Calu3 (cell line): ENCODE results near the gene FHIP1B. TPM values are rescaled to one million over a fixed set of nuclear protein-coding genes. Genes with fewer than 3 reads are reported as not detected.
"Not testable (repeated sequence)": the region's sequence is repeated elsewhere in the genome, so short reads cannot be mapped to it uniquely, and the experiment has no call there.

Source experiments
- Bru-seq: library from RNA; stranded (reverse); fragments of 400-500 nt; gene quantifications from one replicate; lab custom pipeline; 2021; lab: Mats Ljungman, UMichigan
- BruChase-seq, 2 experiments: library from RNA; stranded (reverse); fragments of 400-500 nt; gene quantifications; one replicate each; lab custom pipeline; 2021; lab: Mats Ljungman, UMichigan
- BruUV-seq: library from RNA; stranded (reverse); fragments of 400-500 nt; replicated peaks from 2 replicates; lab custom pipeline; 2021; lab: Mats Ljungman, UMichigan
- CTCF ChIA-PET: fragments of 300-600 bp; sonication (Branson Sonifier 250); formaldehyde crosslinking; loops from one replicate; lab custom pipeline; 2022; ENCODE audit warnings: antibody characterized with exemption; lab: Charles Lee
- DNase-seq: peaks from one replicate; pipeline ENCODE4 v3.0.0; 2022
- H3K27ac Mint-ChIP-seq: one replicate; pipeline ENCODE4 v1.8.0; 2022; ENCODE audit warnings: mixed read lengths; ENCODE audit not compliant: unreplicated experiment
- H3K27me3 Mint-ChIP-seq: one replicate; pipeline ENCODE4 v1.8.0; 2022; ENCODE audit warnings: mixed read lengths; ENCODE audit not compliant: unreplicated experiment
- H3K36me3 Mint-ChIP-seq: one replicate; pipeline ENCODE4 v1.8.0; 2022; ENCODE audit warnings: mild to moderate bottlenecking, moderate library complexity, mixed read lengths; ENCODE audit not compliant: insufficient read depth, unreplicated experiment
- H3K4me1 Mint-ChIP-seq: one replicate; pipeline ENCODE4 v1.8.0; 2022; ENCODE audit warnings: mild to moderate bottlenecking, low read depth, mixed read lengths; ENCODE audit not compliant: unreplicated experiment
- H3K4me3 Mint-ChIP-seq: one replicate; pipeline ENCODE4 v1.8.0; 2022; ENCODE audit warnings: mild to moderate bottlenecking, low read depth, moderate library complexity, mixed read lengths; ENCODE audit not compliant: unreplicated experiment
- H3K9me3 Mint-ChIP-seq: one replicate; pipeline ENCODE4 v1.8.0; 2022; ENCODE audit warnings: low read depth, mixed read lengths; ENCODE audit not compliant: unreplicated experiment
- intact Hi-C: fragments of 100-400 bp; cut with micrococcal nuclease; formaldehyde crosslinking; loops from one replicate; pipeline ENCODE4 v1.10.0; 2022; ENCODE audit not compliant: unreplicated experiment
- long read RNA-seq: library from polyadenylated mRNA; stranded (forward); transcript quantifications from one replicate; pipeline ENCODE4 v2.0.0, GENCODE V29; 2022
- total RNA-seq: library from RNA; stranded (reverse); gene quantifications from 2 replicates; pipeline ENCODE4 v1.2.3, GENCODE V29; 2022
- TF ChIP-seq, protein P1 (sequence below): fragments of 200-600 bp; IDR thresholded peaks from one replicate; pipeline ENCODE4 v1.8.0; 2022; ENCODE audit warnings: antibody characterized with exemption; ENCODE audit not compliant: unreplicated experiment

The FHIP1B gene
- total RNA-seq = 39.7 and 43.9 TPM in 2 replicates
- percentile 81 among the genes with signal in this experiment for Bru-seq, nascent RNA
- BruChase-seq, experiment 1, labeled RNA remaining after a 6-hour chase = percentile 70 among the genes with signal in this experiment
- BruChase-seq, experiment 2, labeled RNA remaining after a 2-hour chase = percentile 82 among the genes with signal in this experiment
- long read RNA-seq, transcript FAM160A2-202 (12 exons, 3,354 nt) = major isoform, 8 of 27 reads
- long read RNA-seq, transcript FAM160A2-201 (12 exons, 3,481 nt) = minor isoform, 5 of 27 reads
- long read RNA-seq, partial matches to known transcripts = 2 of 27 reads
- long read RNA-seq, other reads (novel, unspliced or antisense) = 10 of 27 reads

DNA sequence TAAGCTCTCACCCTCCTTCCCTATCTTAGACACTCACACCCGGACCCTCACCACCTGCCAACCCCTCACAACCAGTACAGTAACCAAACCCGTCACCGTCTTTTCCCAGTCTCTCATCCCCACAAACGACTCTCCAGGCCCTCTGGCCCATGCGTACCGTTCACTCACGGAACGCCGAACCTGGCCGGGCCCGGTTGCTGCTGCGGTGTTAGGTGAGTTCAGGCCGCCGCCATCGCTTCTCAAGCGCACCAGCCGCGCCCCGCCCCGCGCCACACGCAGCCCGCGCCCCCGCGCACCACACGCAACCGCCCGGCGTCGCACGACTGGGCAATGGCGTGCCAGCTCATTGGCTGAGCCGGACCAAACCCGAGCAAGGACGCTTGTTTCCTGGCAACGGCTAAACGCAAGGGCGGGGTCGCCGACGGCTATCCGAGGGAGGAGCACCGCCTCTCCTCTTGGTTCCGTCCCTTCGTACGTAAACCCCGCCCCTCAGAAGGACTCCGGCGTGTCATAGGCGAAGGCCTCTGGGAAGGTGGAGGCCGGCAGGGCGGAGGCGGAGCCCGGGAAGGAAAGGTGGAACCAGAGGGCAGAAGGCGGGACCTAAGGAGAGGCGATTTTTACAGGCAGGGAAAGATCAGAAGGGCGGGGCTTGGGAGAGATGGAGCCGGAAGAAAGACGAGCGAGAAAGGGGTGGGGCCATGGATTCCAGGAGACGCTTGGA lies at the start of gene FHIP1B:
Gene FHIP1B (minus strand): TSS at position 250 of the 721 bp plus-strand sequence. CDS start 10,120 bp downstream, outside the sequence.
- Mint-ChIP-seq H3K27me3 (no peaks in the 10 kb centered on the region), H3K27ac (peak within 1 kb of the TSS; percentile 93), H3K4me3 (peak within 1 kb of the TSS; percentile 95), H3K36me3 (peaks cover 23% of the 10 kb centered on the region), H3K9me3 (no peaks in the 10 kb centered on the region), H3K4me1 (peaks cover 33% of the 10 kb centered on the region)
- TF ChIP-seq, protein P1, sequence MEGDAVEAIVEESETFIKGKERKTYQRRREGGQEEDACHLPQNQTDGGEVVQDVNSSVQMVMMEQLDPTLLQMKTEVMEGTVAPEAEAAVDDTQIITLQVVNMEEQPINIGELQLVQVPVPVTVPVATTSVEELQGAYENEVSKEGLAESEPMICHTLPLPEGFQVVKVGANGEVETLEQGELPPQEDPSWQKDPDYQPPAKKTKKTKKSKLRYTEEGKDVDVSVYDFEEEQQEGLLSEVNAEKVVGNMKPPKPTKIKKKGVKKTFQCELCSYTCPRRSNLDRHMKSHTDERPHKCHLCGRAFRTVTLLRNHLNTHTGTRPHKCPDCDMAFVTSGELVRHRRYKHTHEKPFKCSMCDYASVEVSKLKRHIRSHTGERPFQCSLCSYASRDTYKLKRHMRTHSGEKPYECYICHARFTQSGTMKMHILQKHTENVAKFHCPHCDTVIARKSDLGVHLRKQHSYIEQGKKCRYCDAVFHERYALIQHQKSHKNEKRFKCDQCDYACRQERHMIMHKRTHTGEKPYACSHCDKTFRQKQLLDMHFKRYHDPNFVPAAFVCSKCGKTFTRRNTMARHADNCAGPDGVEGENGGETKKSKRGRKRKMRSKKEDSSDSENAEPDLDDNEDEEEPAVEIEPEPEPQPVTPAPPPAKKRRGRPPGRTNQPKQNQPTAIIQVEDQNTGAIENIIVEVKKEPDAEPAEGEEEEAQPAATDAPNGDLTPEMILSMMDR = no peak
- intact Hi-C loops = loop anchor here (2.0 kb wide), 1 partner anchor 86 kb away; the partner anchor contains the start of gene CAVIN3
- peak; percentile 99 for DNase-seq
- CTCF ChIA-PET = interaction anchor here (0.7 to 1.8 kb wide), 4 partner anchors 17 to 1186 kb away, joined by 3 to 8 read pairs (median 3); no protein-coding TSS in a partner anchor
- no TSS peak for BruUV-seq

GRCh38 chr11:6283453-6284023 lies 49.1 kb upstream of the FHIP1B start:
- no peak for DNase-seq
- BruUV-seq = no TSS peak
- Mint-ChIP-seq H3K27me3 (peaks cover 47% of the 10 kb centered on the region), H3K36me3 (no peaks in the 10 kb centered on the region), H3K4me1 (no peaks in the 10 kb centered on the region), H3K27ac (no peak overlapping the region), H3K4me3 (no peak overlapping the region), H3K9me3 (no peaks in the 10 kb centered on the region)
- intact Hi-C loops = no loop called here
- TF ChIP-seq, protein P1 = no peak
- CTCF ChIA-PET = no interaction called here

GRCh38 chr11:6280809-6281208 lies 46.4 kb upstream of the FHIP1B start:
- BruUV-seq, H3K4me1 Mint-ChIP-seq, H3K4me3 Mint-ChIP-seq, DNase-seq, H3K27ac Mint-ChIP-seq, H3K9me3 Mint-ChIP-seq, CTCF ChIA-PET, H3K36me3 Mint-ChIP-seq, intact Hi-C loops: not testable (repeated sequence)
- peaks cover 73% of the 10 kb centered on the region for H3K27me3 Mint-ChIP-seq

DNA sequence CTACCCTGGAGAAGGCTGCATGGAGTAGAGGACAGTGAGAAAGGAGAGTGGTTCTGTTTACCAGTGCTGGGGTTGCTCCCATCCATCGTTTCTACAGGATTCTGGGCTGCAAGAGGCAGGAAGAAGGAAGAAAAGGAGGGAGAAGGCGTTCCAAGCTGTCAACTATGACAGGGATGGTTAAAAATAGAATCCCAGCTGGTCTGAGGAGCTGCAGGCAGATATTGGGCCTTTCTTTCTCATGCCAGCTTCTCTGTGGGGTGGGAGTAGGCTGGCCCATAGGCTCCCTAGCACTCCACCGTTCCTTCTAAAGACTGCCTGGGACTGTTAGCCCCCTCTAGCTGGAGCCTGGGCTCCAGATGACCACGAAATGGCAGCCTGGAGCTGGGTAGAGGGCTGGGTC lies 38.8 kb upstream of the FHIP1B start:
- H3K4me3 Mint-ChIP-seq = no peak overlapping the region
- intact Hi-C loops = no loop called here
- H3K27me3 Mint-ChIP-seq = peaks cover 66% of the 10 kb centered on the region
- H3K9me3 Mint-ChIP-seq = peaks cover 2% of the 10 kb centered on the region
- no peaks in the 10 kb centered on the region for H3K36me3 Mint-ChIP-seq
- no peaks in the 10 kb centered on the region for H3K4me1 Mint-ChIP-seq
- no peak overlapping the region for H3K27ac Mint-ChIP-seq
- CTCF ChIA-PET = interaction anchor here (0.5 kb wide), 1 partner anchor 46 kb away, joined by 3 read pairs; no protein-coding TSS in a partner anchor
- TF ChIP-seq, protein P1 = no peak
- DNase-seq = no peak
- no TSS peak for BruUV-seq
